Astrocyte of the spinal cord (primary cell): ENCODE measurements around the gene DENND5B.

Source experiments
- DNase-seq: peaks from one replicate; pipeline ENCODE4 v3.0.0; 2011; ENCODE audit warnings: low read depth, low spot score
- H3K4me3 ChIP-seq: 2 replicates; pipeline ENCODE4 v1.5.1; 2011; ENCODE audit warnings: low read depth, mild to moderate bottlenecking, low read length, moderate library complexity
- in situ Hi-C: cut with HindIII; loops from 2 replicates; pipeline ENCODE4 v1.10.0; 2017; ENCODE audit warnings: low sequenced_read_pairs
- TF ChIP-seq, protein P1 (sequence below): IDR thresholded peaks from 2 replicates; pipeline ENCODE4 v1.5.1; 2012; ENCODE audit warnings: low read depth, mild to moderate bottlenecking, low read length, inconsistent platforms

The DENND5B gene

DNA sequence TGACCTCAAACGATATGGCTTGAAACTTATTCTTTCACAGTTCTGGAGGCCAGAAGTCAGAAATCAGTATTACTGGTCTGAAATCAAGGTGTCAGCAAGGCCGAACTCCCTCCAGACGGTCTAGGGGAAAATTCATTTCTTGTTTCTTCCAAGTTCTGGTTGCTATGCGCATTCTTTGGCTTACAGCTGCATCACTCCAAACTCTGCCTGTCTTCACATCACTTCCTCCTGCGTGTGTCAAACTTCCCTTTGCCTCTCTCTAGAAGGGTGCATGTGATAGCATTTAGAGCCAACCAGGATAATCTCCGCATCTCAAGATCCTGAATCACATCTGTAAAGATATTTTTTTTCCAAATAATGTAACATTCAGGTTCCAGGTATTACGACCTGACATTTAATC, 62.8 kb downstream of the DENND5B start:
- no peak overlapping the region for H3K4me3 ChIP-seq
- in situ Hi-C loops = no loop called here
- DNase-seq = no peak
- TF ChIP-seq, protein P1, sequence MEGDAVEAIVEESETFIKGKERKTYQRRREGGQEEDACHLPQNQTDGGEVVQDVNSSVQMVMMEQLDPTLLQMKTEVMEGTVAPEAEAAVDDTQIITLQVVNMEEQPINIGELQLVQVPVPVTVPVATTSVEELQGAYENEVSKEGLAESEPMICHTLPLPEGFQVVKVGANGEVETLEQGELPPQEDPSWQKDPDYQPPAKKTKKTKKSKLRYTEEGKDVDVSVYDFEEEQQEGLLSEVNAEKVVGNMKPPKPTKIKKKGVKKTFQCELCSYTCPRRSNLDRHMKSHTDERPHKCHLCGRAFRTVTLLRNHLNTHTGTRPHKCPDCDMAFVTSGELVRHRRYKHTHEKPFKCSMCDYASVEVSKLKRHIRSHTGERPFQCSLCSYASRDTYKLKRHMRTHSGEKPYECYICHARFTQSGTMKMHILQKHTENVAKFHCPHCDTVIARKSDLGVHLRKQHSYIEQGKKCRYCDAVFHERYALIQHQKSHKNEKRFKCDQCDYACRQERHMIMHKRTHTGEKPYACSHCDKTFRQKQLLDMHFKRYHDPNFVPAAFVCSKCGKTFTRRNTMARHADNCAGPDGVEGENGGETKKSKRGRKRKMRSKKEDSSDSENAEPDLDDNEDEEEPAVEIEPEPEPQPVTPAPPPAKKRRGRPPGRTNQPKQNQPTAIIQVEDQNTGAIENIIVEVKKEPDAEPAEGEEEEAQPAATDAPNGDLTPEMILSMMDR = no peak

DNA sequence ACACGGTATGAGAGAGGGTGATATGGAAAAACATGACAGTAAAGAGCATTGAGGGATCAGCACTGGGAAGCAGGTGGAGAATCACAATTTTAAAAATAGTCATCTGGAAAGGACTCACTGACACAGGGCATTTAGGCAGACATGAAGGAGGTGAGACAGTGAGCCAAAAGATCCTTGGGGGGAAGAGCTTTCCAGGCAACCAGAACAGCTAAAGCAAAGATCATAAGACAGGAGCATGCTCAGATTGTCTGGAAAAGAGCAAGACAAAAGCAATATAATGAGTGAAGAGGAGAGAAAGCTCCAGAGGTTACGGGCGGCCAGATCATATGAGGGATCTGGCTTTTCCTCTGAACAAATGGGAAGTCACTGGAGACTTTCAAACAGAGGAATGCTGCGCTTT, 63.9 kb downstream of the DENND5B start:
- in situ Hi-C loops = no loop called here
- no peak for DNase-seq
- TF ChIP-seq, protein P1 = no peak
- H3K4me3 ChIP-seq = no peak overlapping the region

DNA sequence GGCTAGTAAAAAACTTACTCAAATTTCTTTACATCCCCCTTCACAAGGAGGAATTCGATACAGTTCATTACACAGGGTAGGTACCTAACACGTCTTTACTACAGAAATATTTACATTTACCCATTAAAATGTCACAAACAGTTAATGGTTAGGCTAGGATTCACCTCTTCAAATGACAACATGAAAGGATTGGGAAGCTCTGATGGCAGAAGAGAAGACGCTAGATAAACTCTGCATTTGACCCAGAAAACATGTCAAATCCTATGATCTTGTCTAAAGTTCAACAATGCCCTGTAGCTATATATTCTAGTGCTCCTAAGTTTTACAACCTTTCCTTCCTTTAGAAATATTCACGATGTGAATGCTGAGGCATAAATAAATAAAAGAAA, 64.8 kb downstream of the DENND5B start:
- H3K4me3 ChIP-seq = no peak overlapping the region
- no peak for DNase-seq
- in situ Hi-C loops = no loop called here
- TF ChIP-seq, protein P1 = no peak

DNA sequence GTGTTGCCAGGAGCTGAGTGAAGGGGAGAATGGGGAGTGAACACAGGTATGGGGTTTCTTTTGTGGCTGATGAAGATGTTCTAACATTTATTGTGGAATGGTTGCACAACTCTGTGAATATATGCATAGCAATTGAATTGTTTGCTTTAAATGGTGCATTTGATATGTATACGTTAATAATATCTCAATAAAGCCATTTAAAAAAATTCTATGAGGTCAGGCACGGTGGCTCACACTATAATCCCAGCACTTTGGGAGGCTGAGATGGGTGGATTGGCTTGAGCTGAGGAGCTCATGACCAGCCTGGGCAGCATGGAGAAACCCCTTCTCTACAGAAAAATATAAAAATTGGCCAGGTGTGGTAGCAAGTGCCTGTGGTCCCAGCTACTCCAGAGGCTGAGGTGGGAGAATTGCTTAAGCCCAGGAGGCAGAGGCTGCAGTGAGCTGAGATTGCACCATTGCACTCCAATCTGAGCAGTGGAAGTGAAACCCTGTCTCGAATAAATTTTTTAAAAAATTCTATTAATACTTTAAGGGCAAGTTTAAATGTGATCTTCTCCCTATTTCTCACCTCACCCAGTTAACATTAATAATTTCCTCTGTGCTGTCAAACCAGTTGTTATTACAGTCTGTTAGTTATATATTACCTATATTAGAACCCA, 65.3 kb downstream of the DENND5B start:
- TF ChIP-seq, protein P1 = no peak
- no peak for DNase-seq
- no peak overlapping the region for H3K4me3 ChIP-seq
- in situ Hi-C loops = no loop called here

DNA sequence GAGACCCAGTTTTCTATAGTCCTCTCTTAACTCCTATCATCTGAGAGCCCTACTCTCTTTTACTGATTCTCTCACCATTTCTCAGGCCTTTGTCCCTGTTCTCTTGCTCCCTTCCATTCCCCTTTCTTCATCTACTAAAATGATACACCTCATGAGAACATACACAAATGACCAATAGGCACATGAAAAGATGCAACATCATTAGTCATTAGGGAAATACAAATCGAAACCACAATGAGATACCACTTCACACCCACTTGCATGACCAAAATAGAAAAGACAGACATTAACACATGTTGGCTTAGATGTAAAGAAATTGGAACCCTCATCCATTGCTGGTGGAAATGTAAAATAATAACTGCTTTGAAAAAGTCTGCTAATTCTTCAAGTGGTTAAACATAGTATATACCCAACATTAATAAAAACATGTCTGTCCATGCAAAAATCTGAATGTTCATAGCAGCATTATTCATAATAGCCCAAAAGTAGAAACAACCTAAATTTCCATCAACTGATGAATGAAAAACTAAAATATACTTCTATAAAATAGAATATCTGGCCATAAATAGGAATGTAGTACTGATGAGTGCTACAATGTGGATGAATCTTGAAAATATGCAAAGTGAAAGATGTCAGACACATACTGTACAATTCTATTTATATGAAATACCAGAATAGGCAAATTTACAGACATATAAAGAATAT, 66.0 kb downstream of the DENND5B start:
- peak; percentile 53 for DNase-seq
- no peak overlapping the region for H3K4me3 ChIP-seq
- in situ Hi-C loops = no loop called here
- TF ChIP-seq, protein P1 = no peak

DNA sequence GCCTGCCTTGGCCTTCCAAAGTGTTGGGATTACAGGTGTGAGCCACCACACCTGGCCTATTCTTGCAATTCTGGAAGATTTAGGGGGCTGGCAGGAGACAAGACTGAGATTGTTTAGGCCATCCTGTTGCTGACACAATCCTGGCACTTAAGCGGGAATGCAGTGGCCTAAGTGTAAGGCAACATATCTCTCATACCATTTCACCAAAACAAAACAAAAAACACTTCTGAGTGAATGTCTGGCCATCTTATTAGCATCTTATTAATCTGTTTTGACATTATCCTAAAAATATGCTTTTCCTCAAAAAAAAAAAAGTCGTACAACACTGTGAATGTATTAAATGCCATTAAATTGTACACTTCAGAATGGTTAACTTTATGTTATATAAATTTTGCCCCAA, 67.6 kb downstream of the DENND5B start:
- H3K4me3 ChIP-seq = no peak overlapping the region
- DNase-seq = no peak
- in situ Hi-C loops = no loop called here
- TF ChIP-seq, protein P1 = no peak
